HG03159 (cell line): ENCODE data around the gene MAGEA8.
"Not testable (repeated sequence)": the region's sequence is repeated elsewhere in the genome, so short reads cannot be mapped to it uniquely, and the experiment has no call there.

ENCODE experiments used
- ATAC-seq: cut with Tn5 transposase; IDR thresholded peaks from one replicate; pipeline ENCODE4 v1.9.1; 2021; ENCODE audit warnings: mild to moderate bottlenecking, moderate library complexity; ENCODE audit not compliant: unreplicated experiment

MAGEA8 gene

GRCh38 chrX:149881081-149881711, at the start of gene MAGEA8:
Gene MAGEA8, plus strand, starts transcription at chrX:149881183. Its CDS starts 3,090 bp downstream, at chrX:149884273.
- no peak for ATAC-seq

GRCh38 chrX:149831473-149831872, 49.5 kb upstream of the MAGEA8 start:
- ATAC-seq, result no peak

GRCh38 chrX:149836728-149837127, 44.3 kb upstream of the MAGEA8 start:
- not testable (repeated sequence) for ATAC-seq

- no peak for ATAC-seq
These were observed 43.8 kb upstream of the MAGEA8 start for GRCh38 chrX:149837167-149837566.

- no peak for ATAC-seq
These were observed 43.3 kb upstream of the MAGEA8 start for GRCh38 chrX:149837639-149838038.

GRCh38 chrX:149841929-149842328, 39.1 kb upstream of the MAGEA8 start:
- no peak for ATAC-seq

- ATAC-seq, result no peak
These were observed 35.6 kb upstream of the MAGEA8 start for GRCh38 chrX:149845385-149845784.

GRCh38 chrX:149846789-149847188, 34.2 kb upstream of the MAGEA8 start:
- no peak for ATAC-seq

- ATAC-seq, result no peak
These were observed 32.1 kb upstream of the MAGEA8 start for GRCh38 chrX:149848855-149849254.

- ATAC-seq, result no peak
These were observed 31.2 kb upstream of the MAGEA8 start for GRCh38 chrX:149849787-149850186.

GRCh38 chrX:149851864-149852263, 29.1 kb upstream of the MAGEA8 start:
- no peak for ATAC-seq

- ATAC-seq, result no peak
These were observed 27.1 kb upstream of the MAGEA8 start for GRCh38 chrX:149853925-149854324.

GRCh38 chrX:149858592-149858991, 22.4 kb upstream of the MAGEA8 start:
- ATAC-seq, result no peak

GRCh38 chrX:149860445-149860844, 20.5 kb upstream of the MAGEA8 start:
- ATAC-seq, result no peak

GRCh38 chrX:149865390-149865789, 15.6 kb upstream of the MAGEA8 start:
- ATAC-seq, result no peak

GRCh38 chrX:149867488-149867887, 13.5 kb upstream of the MAGEA8 start:
- no peak for ATAC-seq

- no peak for ATAC-seq
These were observed 10.1 kb upstream of the MAGEA8 start for GRCh38 chrX:149870840-149871239.

GRCh38 chrX:149871433-149871832, 9.6 kb upstream of the MAGEA8 start:
- ATAC-seq, result no peak

- ATAC-seq, result peak; percentile 93
These were observed 9.0 kb upstream of the MAGEA8 start for GRCh38 chrX:149871940-149872339.

- no peak for ATAC-seq
These were observed 3.8 kb upstream of the MAGEA8 start for GRCh38 chrX:149877157-149877556.

- no peak for ATAC-seq
These were observed 3.3 kb upstream of the MAGEA8 start for GRCh38 chrX:149877636-149878035.

GRCh38 chrX:149890828-149891227, 9.8 kb downstream of the MAGEA8 start:
- ATAC-seq, result not testable (repeated sequence)

- ATAC-seq, result no peak
These were observed 17.6 kb downstream of the MAGEA8 start for GRCh38 chrX:149898554-149898953.
